ENCODE results near the gene ZNF219. TPM values are rescaled to one million over a fixed set of nuclear protein-coding genes. Genes with fewer than 3 reads are reported as not detected.

Gene ZNF219
- total and polyA plus RNA-seq, 2 of the 13 experiments (the other 11 are each of a cell fraction or from before 2014, with no cell fraction given), result 34.5 to 36.6 TPM

GRCh38 chr14:21090940-21091663, 7.4 kb downstream of the ZNF219 start (continued):
- TF ChIP-seq CREBL2 (CRISPR knock-in tag; IDR thresholded peaks at IDR 0.05; ENCODE audit: borderline replicate concordance) (no peak), ZNF616 (CRISPR knock-in tag; IDR thresholded peaks at IDR 0.05; ENCODE audit: low read depth) (no peak), TBP (CRISPR knock-in tag; IDR thresholded peaks at IDR 0.05) (no peak)

- Histone ChIP-seq H3K4me3 (replicated peaks in 1 of 3; ENCODE audit: insufficient read depth in 1 of 3, low read depth in 2 of 3, low read length in 3 of 3) (no peak overlapping the region), H3K9me3 (ENCODE audit: low read length) (no peaks in the 10 kb centered on the region), H4K20me1 (ENCODE audit: insufficient read depth, low read length) (peaks cover 8% of the 10 kb centered on the region; the same call in 1 of the 2 replicates), H3K9ac (ENCODE audit: insufficient read depth, low read depth, low read length) (no peak overlapping the region), H2AFZ (ENCODE audit: low read length) (no peak overlapping the region), H3K27ac (ENCODE audit: extremely low read length, insufficient read depth, low read length) (no peak overlapping the region), H3K79me2 (ENCODE audit: insufficient read depth, low read length) (peaks cover 6% of the 10 kb centered on the region), H3K36me3 (replicated peaks in 1 of 2; ENCODE audit: control insufficient read depth in 1 of 2, insufficient read depth in 2 of 2, low read length in 2 of 2) (peaks cover 39 to 59% of the 10 kb centered on the region in 2 experiments), H3K27me3 (ENCODE audit: control insufficient read depth in 1 of 2, insufficient read depth in 2 of 2, low read length in 2 of 2) (no peaks in the 10 kb centered on the region), H3K4me1 (ENCODE audit: insufficient read depth, low read length) (peaks cover 22% of the 10 kb centered on the region), H3K4me2 (ENCODE audit: low read depth, low read length) (no peak overlapping the region)
- 96% methylated on average over 39 of the region's 45 CpGs for WGBS (ENCODE audit: low lambda C conversion rate)
- intact Hi-C loops (cut with micrococcal nuclease; ENCODE audit: unreplicated experiment), result no loop called here
- ATAC-seq (peak; percentile 33), DNase-seq (ENCODE audit: low spot score) (no peak), FAIRE-seq (no peak)
- in situ Hi-C loops (cut with HindIII; ENCODE audit: extremely low pct_ligation_motif_present, low pct_unique_long_range_greater_than_20kb), result no loop called here
- no TSS peak for BruUV-seq (replicated peaks)
- CTCF ChIA-PET (ENCODE audit: low intra/inter-chr PET ratio, low total read pairs), result interaction anchor here (1.5 to 12.2 kb wide), 5 partner anchors 16 to 76 kb away, joined by 3 to 320 read pairs (median 38); partner anchors contain the start of gene ARHGEF40
- POLR2A ChIA-PET, result interaction anchor here (1.1 to 5.8 kb wide), 7 partner anchors 14 to 75 kb away, joined by 3 to 52 read pairs (median 16); partner anchors contain the start of gene ARHGEF40
- TF ChIP-seq KMT2B (CRISPR knock-in tag; IDR thresholded peaks at IDR 0.05) (no peak), FOXM1 (CRISPR knock-in tag; IDR thresholded peaks at IDR 0.05) (no peak), HNRNPLL (IDR thresholded peaks at IDR 0.05; ENCODE audit: low read depth, low read length, poor library complexity, severe bottlenecking) (peak; percentile 32), ZFP37 (CRISPR knock-in tag; IDR thresholded peaks at IDR 0.05; ENCODE audit: borderline replicate concordance) (no peak), PRDM4 (CRISPR knock-in tag; IDR thresholded peaks at IDR 0.05; ENCODE audit: borderline replicate concordance) (no peak), ATF3 (CRISPR knock-in tag; IDR thresholded peaks at IDR 0.05) (no peak), ZSCAN9 (CRISPR knock-in tag; IDR thresholded peaks at IDR 0.05; ENCODE audit: borderline replicate concordance) (no peak), SNAPC4 (CRISPR knock-in tag; IDR thresholded peaks at IDR 0.05) (no peak), PHF5A (CRISPR knock-in tag; IDR thresholded peaks at IDR 0.05; ENCODE audit: low read depth, unreplicated experiment) (no peak), STAG1 (CRISPR knock-in tag; IDR thresholded peaks at IDR 0.05) (peak; percentile 57)
These were observed 8.1 kb downstream of the ZNF219 start for GRCh38 chr14:21090194-21090939.

Data from HepG2 (cell line).